ENCODE data around the gene NPEPL1. TPM values are rescaled to one million over a fixed set of nuclear protein-coding genes. Genes with fewer than 3 reads are reported as not detected.
"Not testable (repeated sequence)": the region's sequence is repeated elsewhere in the genome, so short reads cannot be mapped to it uniquely, and the experiment has no call there.

The NPEPL1 gene
- total RNA-seq, 4 donors from 2014 or later, result 21.7 to 37.9 (median 29.7) TPM

DNA sequence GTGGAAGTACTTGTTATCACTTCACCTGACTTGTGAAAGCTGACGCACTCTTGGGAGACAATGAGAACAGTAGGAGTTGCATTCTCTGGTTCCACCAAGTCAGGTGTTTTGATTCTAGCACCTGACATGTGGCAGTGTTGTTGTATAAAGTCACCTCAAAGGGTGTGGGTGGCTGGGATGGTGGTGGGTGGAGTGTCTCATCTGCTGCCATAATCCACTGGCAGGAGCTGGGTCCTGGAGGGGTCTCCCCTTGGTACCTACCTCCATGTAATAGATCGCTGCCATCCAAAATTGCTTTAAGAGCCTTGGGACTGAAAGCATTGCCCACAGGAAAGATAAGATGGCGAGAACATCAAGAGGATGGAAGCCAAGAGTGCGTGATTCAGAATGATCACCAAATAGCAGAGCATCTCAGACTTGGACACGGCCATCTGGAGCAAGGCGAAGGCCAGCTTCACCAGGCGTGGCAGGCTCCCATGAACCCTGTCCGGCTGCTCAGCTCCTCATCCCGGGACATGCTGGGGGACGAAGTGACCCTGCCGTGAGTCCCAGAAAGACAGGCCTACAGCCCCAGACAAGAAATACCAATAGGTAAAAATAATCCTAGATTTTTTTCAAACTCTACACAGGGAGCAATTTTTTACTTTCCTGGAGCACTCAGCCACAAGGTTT is 56.6 kb downstream of the NPEPL1 start:
- no peak overlapping the region for H3K4me3 ChIP-seq (ENCODE audit: low read depth, poor library complexity, severe bottlenecking)
- peak in 1 of 2 donors; percentile 49 for DNase-seq (ENCODE audit: low spot score in 2 of 2)
- TF ChIP-seq, protein P1, sequence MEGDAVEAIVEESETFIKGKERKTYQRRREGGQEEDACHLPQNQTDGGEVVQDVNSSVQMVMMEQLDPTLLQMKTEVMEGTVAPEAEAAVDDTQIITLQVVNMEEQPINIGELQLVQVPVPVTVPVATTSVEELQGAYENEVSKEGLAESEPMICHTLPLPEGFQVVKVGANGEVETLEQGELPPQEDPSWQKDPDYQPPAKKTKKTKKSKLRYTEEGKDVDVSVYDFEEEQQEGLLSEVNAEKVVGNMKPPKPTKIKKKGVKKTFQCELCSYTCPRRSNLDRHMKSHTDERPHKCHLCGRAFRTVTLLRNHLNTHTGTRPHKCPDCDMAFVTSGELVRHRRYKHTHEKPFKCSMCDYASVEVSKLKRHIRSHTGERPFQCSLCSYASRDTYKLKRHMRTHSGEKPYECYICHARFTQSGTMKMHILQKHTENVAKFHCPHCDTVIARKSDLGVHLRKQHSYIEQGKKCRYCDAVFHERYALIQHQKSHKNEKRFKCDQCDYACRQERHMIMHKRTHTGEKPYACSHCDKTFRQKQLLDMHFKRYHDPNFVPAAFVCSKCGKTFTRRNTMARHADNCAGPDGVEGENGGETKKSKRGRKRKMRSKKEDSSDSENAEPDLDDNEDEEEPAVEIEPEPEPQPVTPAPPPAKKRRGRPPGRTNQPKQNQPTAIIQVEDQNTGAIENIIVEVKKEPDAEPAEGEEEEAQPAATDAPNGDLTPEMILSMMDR (IDR thresholded peaks at IDR 0.05), result no peak
- no peak for TF ChIP-seq POLR2A (IDR thresholded peaks at IDR 0.05)
- intact Hi-C loops (cut with DNase I; ENCODE audit: low total_unique reads), result no loop called here
- WGBS, 2 donors, result 85 to 88% methylated on average over 11 of the region's 11 CpGs

DNA sequence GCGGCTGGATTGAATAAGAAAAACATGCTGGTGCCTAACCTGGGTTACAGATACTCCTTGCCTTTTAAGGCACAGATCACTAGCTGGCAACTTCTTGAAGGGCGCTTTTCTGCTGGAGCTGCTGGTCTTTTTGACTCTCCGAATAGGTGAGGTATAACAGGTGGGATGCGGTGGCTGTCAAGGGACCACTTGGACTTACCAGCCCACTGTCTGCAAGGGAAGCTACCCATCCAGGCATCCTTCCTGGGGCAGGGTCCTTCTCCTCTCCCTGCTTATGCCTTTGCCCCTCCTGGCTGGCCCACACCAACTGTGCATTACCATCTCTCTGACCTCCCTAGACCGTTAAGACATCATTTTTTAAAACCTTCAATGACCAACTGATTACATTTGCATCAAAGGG is 57.4 kb downstream of the NPEPL1 start:
- peak in 1 of 2 donors; percentile 56 for DNase-seq (ENCODE audit: low spot score in 2 of 2)
- intact Hi-C loops (cut with DNase I; ENCODE audit: low total_unique reads), result no loop called here
- no peak overlapping the region for H3K4me3 ChIP-seq (ENCODE audit: low read depth, poor library complexity, severe bottlenecking)
- WGBS, 2 donors, result 91 to 95% methylated on average over 5 of the region's 5 CpGs
- TF ChIP-seq POLR2A (IDR thresholded peaks at IDR 0.05), result no peak
- TF ChIP-seq, protein P1 (IDR thresholded peaks at IDR 0.05), result no peak

DNA sequence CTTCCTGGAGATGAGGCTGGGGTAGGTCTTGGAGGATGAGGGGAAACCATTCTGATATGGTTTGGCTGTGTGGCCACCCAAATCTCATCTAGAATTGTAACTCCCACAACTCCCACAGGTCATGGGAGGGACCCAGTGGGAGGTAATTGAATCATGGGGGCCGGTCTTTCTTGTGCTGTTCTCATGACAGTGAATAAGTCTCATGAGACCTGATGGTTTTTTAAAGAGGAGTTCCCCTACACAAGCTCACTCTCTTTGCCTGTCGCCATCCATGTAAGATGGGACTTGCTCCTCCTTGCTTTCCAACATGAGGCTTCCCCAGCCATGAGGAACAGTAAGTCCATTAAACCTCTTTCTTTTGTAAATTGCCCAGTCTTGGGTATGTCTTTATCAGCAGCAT is 58.1 kb downstream of the NPEPL1 start:
- peak in 1 of 2 donors; percentile 49 for DNase-seq (ENCODE audit: low spot score in 2 of 2)
- H3K4me3 ChIP-seq (ENCODE audit: low read depth, poor library complexity, severe bottlenecking); intact Hi-C loops (cut with DNase I; ENCODE audit: low total_unique reads): not testable (repeated sequence)
- WGBS, 2 donors, result 96 to 97% methylated on average over 2 of the region's 2 CpGs

DNA sequence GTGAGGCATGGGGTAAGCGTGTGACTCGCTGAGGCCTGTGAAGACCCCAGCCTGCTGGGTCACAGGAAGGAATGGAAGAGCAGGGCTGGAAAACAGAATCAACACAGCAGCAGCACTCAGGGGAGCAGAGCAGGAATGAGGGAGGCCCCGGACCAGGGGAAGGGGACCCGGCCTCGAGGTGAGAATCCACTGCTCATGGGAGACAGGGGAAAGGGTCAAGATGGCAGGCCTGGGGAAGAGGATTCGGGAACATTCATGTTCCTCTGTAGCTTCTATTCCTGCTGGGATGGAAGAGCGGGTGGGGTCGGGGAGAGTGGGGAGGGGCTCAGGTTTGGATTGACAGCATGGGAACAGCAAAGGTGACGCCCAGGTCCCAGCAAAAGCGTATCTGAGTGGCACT is 59.4 kb downstream of the NPEPL1 start:
- no peak overlapping the region for H3K4me3 ChIP-seq (ENCODE audit: low read depth, poor library complexity, severe bottlenecking)
- no peak for TF ChIP-seq POLR2A (IDR thresholded peaks at IDR 0.05)
- TF ChIP-seq, protein P1 (IDR thresholded peaks at IDR 0.05), result no peak
- intact Hi-C loops (cut with DNase I; ENCODE audit: low total_unique reads), result no loop called here
- peak in 1 of 2 donors; percentile 68 for DNase-seq (ENCODE audit: low spot score in 2 of 2)
- WGBS, 2 donors, result 90 to 91% methylated on average over 10 of the region's 10 CpGs

DNA sequence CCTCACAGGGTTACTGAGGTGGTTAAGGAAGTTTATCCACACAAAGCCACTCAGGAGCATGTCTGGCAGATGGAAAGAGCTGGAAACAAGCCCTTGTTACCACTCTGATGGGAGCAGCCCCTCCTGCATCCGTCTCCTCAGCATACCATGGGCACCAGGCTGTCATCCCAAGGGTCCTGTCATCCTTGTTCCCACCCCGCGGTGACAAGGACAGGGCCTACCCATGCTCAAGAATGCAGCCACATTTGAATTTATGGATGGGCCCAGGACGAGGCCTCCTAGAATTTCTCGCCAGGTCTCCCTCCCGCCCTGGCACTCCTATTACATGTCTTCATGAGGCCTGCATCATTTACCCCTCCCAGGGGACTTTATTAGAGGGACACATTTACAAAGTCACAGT is 60.0 kb downstream of the NPEPL1 start:
- intact Hi-C loops (cut with DNase I; ENCODE audit: low total_unique reads), result no loop called here
- H3K4me3 ChIP-seq (ENCODE audit: low read depth, poor library complexity, severe bottlenecking), result no peak overlapping the region
- peak in 1 of 2 donors; percentile 61 for DNase-seq (ENCODE audit: low spot score in 2 of 2)
- 94 to 95% methylated on average over 6 of the region's 6 CpGs for WGBS, 2 donors
- TF ChIP-seq POLR2A (IDR thresholded peaks at IDR 0.05), result no peak
- TF ChIP-seq, protein P1 (IDR thresholded peaks at IDR 0.05), result no peak

DNA sequence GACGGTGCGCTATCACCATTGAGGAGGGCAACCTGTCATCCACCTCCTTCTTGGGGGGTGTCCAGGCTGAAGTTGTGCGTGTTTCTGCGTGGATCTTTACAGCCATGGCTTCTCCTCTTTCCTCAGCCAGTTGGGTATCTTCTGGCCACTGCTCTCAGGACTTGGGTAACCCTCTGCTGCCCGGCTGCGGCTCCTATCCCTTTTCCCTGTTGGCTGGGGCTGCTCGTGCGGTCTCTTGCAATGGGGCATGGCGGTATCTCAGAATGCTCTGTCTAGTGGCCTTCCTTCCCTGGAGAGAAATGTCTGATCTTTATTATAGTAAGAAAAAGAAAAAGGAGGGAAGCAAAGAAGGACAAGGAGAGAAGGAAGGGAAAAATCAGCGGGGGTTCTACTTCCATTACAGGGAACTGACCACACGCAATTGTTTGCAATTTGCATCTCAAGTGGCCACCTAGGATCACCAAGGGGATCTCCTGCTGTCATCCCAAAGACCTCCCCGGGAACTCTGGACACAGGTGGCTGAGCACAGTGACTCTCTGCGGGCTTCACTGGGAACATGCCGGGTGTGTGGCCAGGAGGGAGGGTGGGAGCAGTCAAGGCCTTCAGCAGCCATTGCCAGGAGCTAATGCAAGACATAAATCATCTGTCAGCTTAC is 60.8 kb downstream of the NPEPL1 start:
- no peak overlapping the region for H3K4me3 ChIP-seq (ENCODE audit: low read depth, poor library complexity, severe bottlenecking)
- intact Hi-C loops (cut with DNase I; ENCODE audit: low total_unique reads), result no loop called here
- peak in 1 of 2 donors; percentile 67 for DNase-seq (ENCODE audit: low spot score in 2 of 2)
- TF ChIP-seq, protein P1 (IDR thresholded peaks at IDR 0.05), result no peak
- no peak for TF ChIP-seq POLR2A (IDR thresholded peaks at IDR 0.05)
- WGBS, 2 donors, result 71 to 78% methylated on average over 14 of the region's 14 CpGs
